ENCODE measurements around the gene VWA2.

The VWA2 gene

GRCh38 chr10:114215033-114215432, 24.0 kb upstream of the VWA2 start:
- H3K4me1 ChIP-seq, result no peaks in the 10 kb centered on the region
- no peaks in the 10 kb centered on the region for H3K27me3 ChIP-seq
- no peaks in the 10 kb centered on the region for H3K36me3 ChIP-seq
- H3K27ac ChIP-seq, result no peak overlapping the region
- no peak overlapping the region for H3K4me3 ChIP-seq
- no peaks in the 10 kb centered on the region for H4K20me1 ChIP-seq
- no peaks in the 10 kb centered on the region for H3K9me3 ChIP-seq (replicated peaks in 1 of 11)
- no peak overlapping the region for H3K4me2 ChIP-seq
- H3K9ac ChIP-seq, result no peak overlapping the region
- TF ChIP-seq Cebpa-rat (IDR thresholded peaks at IDR 0.05), result no peak

- no peak for TF ChIP-seq Cebpa-rat (IDR thresholded peaks at IDR 0.05)
- Histone ChIP-seq H3K4me2 (no peak overlapping the region), H4K20me1 (no peaks in the 10 kb centered on the region), H3K4me3 (no peak overlapping the region), H3K4me1 (no peaks in the 10 kb centered on the region), H3K27ac (no peak overlapping the region), H3K36me3 (no peaks in the 10 kb centered on the region), H3K9ac (no peak overlapping the region), H3K9me3 (replicated peaks in 1 of 11) (no peaks in the 10 kb centered on the region), H3K27me3 (no peaks in the 10 kb centered on the region)
Measured at GRCh38 chr10:114220281-114220680, 18.8 kb upstream of the VWA2 start.

- no peak for TF ChIP-seq Cebpa-rat (IDR thresholded peaks at IDR 0.05)
- H3K4me2 ChIP-seq, result no peak overlapping the region
- no peak overlapping the region for H3K4me3 ChIP-seq
- H3K9ac ChIP-seq, result no peak overlapping the region
- no peaks in the 10 kb centered on the region for H3K36me3 ChIP-seq
- no peaks in the 10 kb centered on the region for H3K27me3 ChIP-seq
- no peaks in the 10 kb centered on the region for H3K4me1 ChIP-seq
- no peak overlapping the region for H3K27ac ChIP-seq
- no peaks in the 10 kb centered on the region for H4K20me1 ChIP-seq
- H3K9me3 ChIP-seq (replicated peaks in 1 of 11), result no peaks in the 10 kb centered on the region
Measured at GRCh38 chr10:114221235-114221634, 17.8 kb upstream of the VWA2 start.

GRCh38 chr10:114223066-114223465, 16.0 kb upstream of the VWA2 start:
- Histone ChIP-seq H3K9me3 (replicated peaks in 1 of 11) (no peaks in the 10 kb centered on the region), H3K4me3 (no peak overlapping the region), H3K9ac (no peak overlapping the region), H3K4me2 (no peak overlapping the region), H4K20me1 (no peaks in the 10 kb centered on the region), H3K27ac (no peak overlapping the region), H3K27me3 (no peaks in the 10 kb centered on the region), H3K36me3 (no peaks in the 10 kb centered on the region), H3K4me1 (no peaks in the 10 kb centered on the region)
- no peak for TF ChIP-seq Cebpa-rat (IDR thresholded peaks at IDR 0.05)

GRCh38 chr10:114228156-114228555, 10.9 kb upstream of the VWA2 start:
- no peak overlapping the region for H3K4me3 ChIP-seq
- H3K4me2 ChIP-seq, result no peak overlapping the region
- no peaks in the 10 kb centered on the region for H3K4me1 ChIP-seq
- H3K9me3 ChIP-seq (replicated peaks in 1 of 11), result no peaks in the 10 kb centered on the region
- no peaks in the 10 kb centered on the region for H3K36me3 ChIP-seq
- no peaks in the 10 kb centered on the region for H3K27me3 ChIP-seq
- H4K20me1 ChIP-seq, result no peaks in the 10 kb centered on the region
- no peak for TF ChIP-seq Cebpa-rat (IDR thresholded peaks at IDR 0.05)
- no peak overlapping the region for H3K27ac ChIP-seq
- H3K9ac ChIP-seq, result no peak overlapping the region

GRCh38 chr10:114232561-114233176, 6.4 kb upstream of the VWA2 start:
- Histone ChIP-seq H3K36me3 (no peaks in the 10 kb centered on the region), H4K20me1 (no peaks in the 10 kb centered on the region), H3K9ac (no peak overlapping the region), H3K27me3 (peaks cover 3 to 9% (median 4%) of the 10 kb centered on the region in 11 experiments; a peak in 21 of 22 replicates), H3K9me3 (replicated peaks in 1 of 11) (no peaks in the 10 kb centered on the region), H3K4me3 (no peak overlapping the region), H3K4me2 (no peak overlapping the region), H3K27ac (no peak overlapping the region), H3K4me1 (no peaks in the 10 kb centered on the region)
- no peak for TF ChIP-seq Cebpa-rat (IDR thresholded peaks at IDR 0.05)

GRCh38 chr10:114233482-114233881, 5.6 kb upstream of the VWA2 start:
- no peak overlapping the region for H3K4me2 ChIP-seq
- H3K36me3 ChIP-seq, result no peaks in the 10 kb centered on the region
- H3K4me1 ChIP-seq, result peaks cover 0 to 2% (median 0%) of the 10 kb centered on the region in 10 experiments; a peak in 1 of 20 replicates
- H3K27me3 ChIP-seq, result peaks cover 11 to 17% (median 13%) of the 10 kb centered on the region in 11 experiments
- no peak for TF ChIP-seq Cebpa-rat (IDR thresholded peaks at IDR 0.05)
- no peaks in the 10 kb centered on the region for H3K9me3 ChIP-seq (replicated peaks in 1 of 11)
- no peak overlapping the region for H3K9ac ChIP-seq
- H3K27ac ChIP-seq, result no peak overlapping the region
- no peak overlapping the region for H3K4me3 ChIP-seq
- H4K20me1 ChIP-seq, result no peaks in the 10 kb centered on the region

- no peak overlapping the region; a peak in 1 of 22 replicates for H3K4me2 ChIP-seq
- TF ChIP-seq Cebpa-rat (IDR thresholded peaks at IDR 0.05), result no peak
- H3K4me3 ChIP-seq, result no peak overlapping the region
- H3K9me3 ChIP-seq (replicated peaks in 1 of 11), result peaks cover 0 to 3% (median 0%) of the 10 kb centered on the region in 11 experiments; a peak in 7 of 22 replicates
- H3K4me1 ChIP-seq, result peaks cover 0 to 8% (median 3%) of the 10 kb centered on the region in 10 experiments; a peak in 12 of 20 replicates
- peaks cover 17 to 24% (median 19%) of the 10 kb centered on the region in 11 experiments for H3K27me3 ChIP-seq
- H3K9ac ChIP-seq, result no peak overlapping the region
- no peak overlapping the region for H3K27ac ChIP-seq
- no peaks in the 10 kb centered on the region for H3K36me3 ChIP-seq
- peaks cover 0 to 3% (median 0%) of the 10 kb centered on the region in 11 experiments; a peak in 1 of 22 replicates for H4K20me1 ChIP-seq
Measured at GRCh38 chr10:114234132-114234531, 4.9 kb upstream of the VWA2 start.

- Histone ChIP-seq H3K9ac (no peak overlapping the region), H3K9me3 (replicated peaks in 1 of 11) (peaks cover 4 to 13% (median 7%) of the 10 kb centered on the region in 11 experiments; a peak in 15 of 22 replicates), H3K4me2 (peak overlapping the region in 1 of 11 experiments; percentile 66; a peak in 1 of 22 replicates), H3K27me3 (peaks cover 44 to 69% (median 52%) of the 10 kb centered on the region in 11 experiments), H3K27ac (no peak overlapping the region), H4K20me1 (peaks cover 0 to 5% (median 0%) of the 10 kb centered on the region in 11 experiments; a peak in 2 of 22 replicates), H3K4me1 (peaks cover 1 to 13% (median 8%) of the 10 kb centered on the region in 10 experiments; a peak in 16 of 20 replicates), H3K36me3 (no peaks in the 10 kb centered on the region), H3K4me3 (no peak overlapping the region; a peak in 1 of 20 replicates)
- TF ChIP-seq Cebpa-rat (IDR thresholded peaks at IDR 0.05), result no peak
Measured at GRCh38 chr10:114239994-114240345, 916 bp downstream of the VWA2 start.

GRCh38 chr10:114242235-114242634, 3.2 kb downstream of the VWA2 start:
- H3K27ac ChIP-seq, result no peak overlapping the region
- peaks cover 44 to 64% (median 52%) of the 10 kb centered on the region in 11 experiments for H3K27me3 ChIP-seq

More at GRCh38 chr10:114242235-114242634, 3.2 kb downstream of the VWA2 start:
- Histone ChIP-seq H3K4me3 (no peak overlapping the region), H3K9me3 (replicated peaks in 1 of 11) (peaks cover 4 to 13% (median 7%) of the 10 kb centered on the region in 11 experiments; a peak in 15 of 22 replicates), H4K20me1 (peaks cover 0 to 5% (median 0%) of the 10 kb centered on the region in 11 experiments; a peak in 2 of 22 replicates), H3K4me2 (no peak overlapping the region), H3K36me3 (no peaks in the 10 kb centered on the region), H3K9ac (no peak overlapping the region), H3K4me1 (peaks cover 6 to 17% (median 11%) of the 10 kb centered on the region in 10 experiments; a peak in 16 of 20 replicates)
- TF ChIP-seq Cebpa-rat (IDR thresholded peaks at IDR 0.05), result no peak

All from BLaER1 treated with 17β-estradiol and CSF1 and Interleukin-3, amounts not matched to agents 10 nM and 100 nM (cell line).